GM21786 (cell line): ENCODE data around the gene ZNF507.
"Not testable (repeated sequence)": the region's sequence is repeated elsewhere in the genome, so short reads cannot be mapped to it uniquely, and the experiment has no call there.

Source experiments
- ATAC-seq: cut with Tn5 transposase; IDR thresholded peaks from one replicate; pipeline ENCODE4 v1.9.1; 2021; ENCODE audit not compliant: unreplicated experiment

The ZNF507 gene

DNA sequence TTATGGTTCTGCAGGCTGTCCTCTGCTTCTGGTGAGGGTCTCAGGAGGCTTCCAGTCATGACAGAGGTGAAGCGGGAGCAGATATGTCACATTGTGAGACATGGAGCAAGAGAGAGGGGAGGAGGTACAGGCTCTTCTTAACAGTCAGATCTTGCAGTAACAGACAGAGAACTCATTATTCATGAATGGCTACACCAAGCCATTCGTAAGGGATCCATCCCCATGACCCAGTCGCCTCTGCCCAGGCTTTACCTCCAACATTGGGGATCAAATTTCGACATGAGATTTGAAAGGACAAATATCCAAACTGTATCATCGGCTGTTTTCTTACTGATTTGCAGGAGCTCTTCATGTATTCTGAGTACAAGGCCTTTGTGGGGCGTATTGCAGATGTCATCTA is 21.7 kb downstream of the ZNF507 start:
- ATAC-seq: no peak

DNA sequence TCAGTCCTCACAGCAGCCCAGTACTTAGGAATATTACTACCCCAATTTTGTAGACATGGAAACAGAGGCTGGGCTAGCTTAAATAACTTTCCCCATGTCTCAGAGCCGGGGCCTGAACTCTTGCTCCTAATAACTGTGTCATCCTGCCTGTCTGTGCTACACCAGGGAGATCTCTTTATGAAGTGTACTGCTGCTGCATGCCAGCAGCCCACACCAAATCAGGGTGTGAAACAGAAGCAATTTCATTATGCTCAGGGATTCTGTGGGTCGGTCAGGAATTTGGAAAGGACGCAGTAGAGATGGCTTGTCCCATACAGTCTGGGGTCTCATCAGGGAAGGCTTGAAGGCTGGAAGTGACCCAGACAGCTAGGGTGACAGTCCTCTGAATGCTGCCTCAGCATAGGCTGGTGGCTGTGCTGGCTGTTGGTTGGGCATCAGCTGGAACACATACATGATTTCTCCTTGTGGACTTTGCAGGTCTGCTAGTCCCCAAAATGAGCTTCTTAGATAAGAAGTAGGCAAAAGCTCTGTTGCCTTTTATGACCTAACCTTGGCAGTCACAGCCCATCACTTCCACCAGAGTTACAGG is 22.6 kb downstream of the ZNF507 start:
- ATAC-seq: no peak

DNA sequence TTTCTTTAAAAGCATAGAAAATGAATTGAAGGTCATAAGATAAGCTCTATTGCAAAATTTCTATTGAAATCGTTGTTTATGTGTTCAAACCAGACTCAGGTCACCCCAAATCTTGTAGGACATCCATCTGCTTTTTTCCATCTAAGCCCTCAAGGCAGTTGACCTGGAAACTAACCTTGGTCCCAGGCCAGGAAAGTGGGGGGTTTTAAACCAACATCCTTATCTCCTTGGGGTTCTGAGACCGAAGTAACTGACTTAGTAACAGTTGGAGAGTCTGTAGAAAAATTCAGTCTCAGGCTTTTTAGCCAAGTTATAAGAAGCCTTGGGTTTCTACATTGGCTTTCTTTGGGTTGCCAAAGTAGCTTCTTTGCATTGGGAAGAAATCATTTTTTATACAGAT is 23.4 kb downstream of the ZNF507 start:
- ATAC-seq: no peak

DNA sequence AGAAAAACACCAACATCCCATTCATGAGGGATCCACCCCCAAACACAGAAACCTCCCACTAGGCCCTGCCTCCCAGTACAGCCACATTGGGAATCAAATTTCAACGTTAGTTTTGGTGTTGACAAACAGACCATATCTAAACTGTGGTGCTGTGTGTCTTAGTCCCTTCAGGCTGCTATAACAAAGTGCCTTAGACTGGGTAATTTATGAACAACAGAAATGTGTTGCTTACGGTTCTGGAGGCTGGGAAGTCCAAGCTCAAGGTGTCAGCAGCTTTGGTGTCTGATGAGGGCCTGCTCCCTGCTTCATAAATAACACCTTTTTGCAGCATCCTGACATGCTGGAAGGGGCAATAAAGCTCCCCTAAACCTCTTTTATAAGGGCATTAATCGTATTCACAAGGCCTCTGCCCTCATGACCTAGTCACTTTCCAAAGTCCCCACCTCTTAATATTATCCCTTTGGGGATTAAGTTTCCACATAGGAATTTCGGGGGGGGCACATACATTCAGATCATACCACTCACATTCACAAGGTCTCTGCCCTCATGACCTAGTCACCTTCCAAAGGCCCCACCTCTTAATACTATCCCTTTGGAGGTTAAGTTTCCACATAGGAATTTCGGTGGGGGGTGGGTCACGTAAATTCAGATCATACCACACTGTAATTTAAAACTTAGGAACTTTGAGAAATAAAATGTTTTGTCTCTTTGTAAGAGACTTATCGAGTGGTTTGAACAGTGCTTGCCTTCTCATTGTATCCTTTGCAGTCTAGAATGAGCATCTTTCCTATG is 27.5 kb downstream of the ZNF507 start:
- no peak for ATAC-seq

DNA sequence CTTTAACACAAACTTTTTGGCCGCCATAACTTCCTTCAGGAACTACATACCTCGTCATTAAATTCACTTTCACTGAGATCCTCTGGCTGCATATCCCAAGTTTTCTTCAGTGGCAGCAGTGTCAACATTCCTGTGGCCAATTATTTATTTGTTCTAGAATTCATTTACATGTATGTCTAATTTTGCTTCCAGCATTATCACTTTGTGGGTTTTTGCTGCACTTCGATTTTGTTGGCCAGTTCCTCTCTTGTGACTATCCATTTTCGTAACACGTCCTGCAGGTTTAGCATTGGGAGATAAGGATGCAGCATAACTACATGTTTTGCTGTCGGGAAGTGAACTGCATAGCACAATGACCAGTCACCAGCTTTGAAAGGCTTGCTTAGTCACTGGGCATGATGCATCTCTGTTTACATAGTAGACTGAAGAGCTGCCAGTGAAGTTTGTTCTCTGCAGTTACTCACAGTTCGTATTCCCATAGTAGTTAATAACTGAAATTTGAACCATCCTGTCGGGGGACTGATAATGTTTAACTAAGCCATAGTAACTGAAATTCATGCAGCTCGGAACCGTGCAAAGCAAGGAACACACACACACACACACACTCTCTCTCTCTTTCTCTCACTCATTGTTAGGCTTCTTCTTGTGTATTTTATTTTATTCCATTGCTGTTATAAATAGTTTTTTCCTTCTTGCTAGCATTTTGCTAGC is 28.3 kb downstream of the ZNF507 start:
- ATAC-seq: no peak

- not testable (repeated sequence) for ATAC-seq
Observed at GRCh38 chr19:32374362-32374761, 29.0 kb downstream of the ZNF507 start.

- ATAC-seq: not testable (repeated sequence)
Observed at GRCh38 chr19:32377088-32377487, 31.7 kb downstream of the ZNF507 start.

DNA sequence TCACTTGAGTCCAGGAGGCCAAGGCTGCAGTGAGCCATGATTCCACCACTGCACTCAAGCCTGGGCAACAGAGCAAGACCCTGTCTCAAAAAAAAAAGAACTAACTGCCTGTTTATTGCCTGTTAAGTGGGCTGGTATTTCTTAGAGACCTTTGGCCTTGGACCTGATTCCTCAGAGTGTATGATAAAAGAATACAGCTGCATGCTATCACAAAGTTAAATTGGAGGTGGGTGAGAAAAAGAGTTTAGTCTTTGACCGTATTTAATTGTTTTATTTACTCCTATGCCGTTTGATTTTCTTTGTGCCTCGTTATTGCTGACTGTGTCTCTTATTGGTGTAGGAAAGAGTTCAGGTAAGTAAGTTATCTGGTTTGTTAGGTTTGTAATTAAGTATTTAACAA is 34.9 kb downstream of the ZNF507 start:
- ATAC-seq: no peak

GRCh38 chr19:32387701-32388392 is 42.4 kb downstream of the ZNF507 start:
- no peak for ATAC-seq

DNA sequence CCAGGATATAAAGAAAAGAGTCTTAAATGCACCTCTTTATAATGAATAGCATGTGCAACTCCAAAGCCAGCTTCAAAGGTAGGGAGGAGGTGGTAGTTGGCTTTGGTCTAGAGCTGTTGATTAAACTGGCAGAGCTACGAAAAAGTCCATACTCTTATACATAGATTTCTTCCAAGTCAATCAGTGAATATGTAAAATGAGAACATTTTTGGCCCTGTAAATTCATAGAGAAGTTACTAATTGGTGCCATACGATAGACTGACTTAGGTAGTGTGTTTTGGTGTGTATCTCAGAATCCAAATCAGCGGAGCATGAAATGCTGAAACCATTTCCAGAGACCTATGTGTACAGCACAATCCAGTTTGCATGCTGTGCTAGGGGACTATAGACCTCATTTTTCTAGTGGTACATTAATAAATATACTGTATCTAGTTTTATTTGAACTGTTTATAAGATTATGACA is 43.0 kb downstream of the ZNF507 start:
- ATAC-seq: no peak

DNA sequence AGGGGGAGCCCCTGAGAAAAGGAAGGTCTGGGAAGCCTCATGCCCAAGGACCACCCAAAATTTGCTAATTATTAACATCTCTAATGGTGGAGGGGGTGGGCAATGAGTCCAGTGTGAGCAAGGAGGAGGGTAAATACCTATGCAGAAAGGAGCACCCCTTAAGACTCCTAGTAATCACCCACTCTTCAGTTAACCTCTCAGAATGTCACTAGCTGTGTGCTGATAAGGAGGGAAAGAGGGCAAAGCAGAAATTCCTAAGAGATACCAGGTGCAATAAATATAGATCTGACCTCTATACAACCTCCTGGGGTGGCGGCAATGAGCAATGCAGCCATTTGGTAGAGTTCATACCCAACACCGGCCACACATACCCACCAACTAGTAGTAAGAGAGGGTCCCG is 47.5 kb downstream of the ZNF507 start:
- no peak for ATAC-seq

- no peak for ATAC-seq
Observed at GRCh38 chr19:32396046-32396652, 50.7 kb downstream of the ZNF507 start.

DNA sequence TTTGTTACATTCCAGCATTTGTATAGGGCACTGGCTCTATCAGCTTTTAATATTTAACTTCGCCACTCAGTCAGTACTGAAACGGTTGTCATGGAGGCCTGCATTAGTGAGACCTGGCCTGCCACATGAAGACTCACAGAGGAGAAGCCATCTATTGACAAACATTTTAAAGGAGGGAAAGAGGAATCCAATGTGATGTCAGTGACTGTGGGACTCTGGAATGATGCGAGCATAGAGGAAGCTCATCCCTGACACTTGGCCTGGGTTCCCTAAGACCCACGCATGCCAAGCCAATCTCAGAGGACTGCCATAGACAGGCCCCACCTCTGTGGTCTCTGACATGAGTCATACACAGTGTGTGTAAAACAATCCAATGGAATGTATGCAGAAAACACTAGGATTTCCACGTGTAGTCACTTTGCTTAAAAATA is 52.3 kb downstream of the ZNF507 start:
- no peak for ATAC-seq

DNA sequence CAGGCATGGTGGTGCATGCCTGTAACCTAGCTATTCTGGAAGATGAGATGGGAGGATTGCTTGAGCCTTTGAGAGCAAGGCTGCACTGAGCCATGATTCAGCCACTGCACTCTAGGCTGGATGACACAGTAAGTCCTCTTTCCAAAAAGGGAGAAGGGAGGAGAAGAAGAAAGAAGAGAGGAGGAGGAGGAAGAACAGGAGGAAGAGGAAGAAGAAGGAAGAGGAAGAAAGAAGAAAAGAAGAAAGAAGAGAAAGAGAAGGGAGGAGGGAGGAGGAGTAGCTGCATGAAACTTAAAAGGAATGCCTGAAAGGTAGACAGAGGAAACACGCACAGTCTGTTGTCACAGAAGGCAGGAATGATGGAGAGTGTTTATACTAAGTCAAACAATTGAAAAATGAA is 56.6 kb downstream of the ZNF507 start:
- no peak for ATAC-seq

GRCh38 chr19:32403291-32403995 is 58.0 kb downstream of the ZNF507 start:
- ATAC-seq: no peak

DNA sequence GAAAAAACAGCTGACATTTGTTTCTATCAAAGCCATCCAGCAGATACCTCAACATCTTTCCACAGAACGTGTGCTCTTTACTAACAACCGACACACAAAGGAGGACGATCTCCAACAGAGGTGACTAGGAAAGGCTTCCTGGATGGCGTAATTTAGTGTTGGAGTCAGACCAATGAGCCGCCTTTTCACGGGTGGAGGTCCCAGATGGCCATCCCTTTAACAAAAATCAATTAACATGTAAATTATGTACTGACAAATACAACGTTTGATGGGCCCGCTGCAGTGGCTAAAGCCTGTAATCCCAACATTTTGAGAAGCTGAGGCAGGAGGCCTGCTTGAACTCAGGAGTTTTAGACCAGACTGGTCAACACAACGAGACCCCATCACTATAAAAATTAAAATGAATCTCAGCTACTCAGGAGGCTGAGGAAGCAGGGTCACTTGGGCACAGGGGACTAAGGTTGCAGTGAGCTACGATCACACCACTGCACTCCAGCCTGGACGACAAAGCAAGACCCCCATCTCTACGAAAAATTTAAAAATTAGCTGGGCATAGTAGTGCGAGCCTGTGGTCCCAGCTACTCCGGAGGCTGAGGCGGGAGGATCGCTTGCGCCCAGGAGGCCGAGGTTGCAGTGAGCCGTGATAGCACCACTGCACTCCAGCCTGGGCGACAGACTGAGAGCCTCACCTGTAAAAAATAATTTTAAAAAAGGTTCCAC is 59.0 kb downstream of the ZNF507 start:
- ATAC-seq: no peak

GRCh38 chr19:32404933-32405430 is 59.6 kb downstream of the ZNF507 start:
- peak; percentile 9 for ATAC-seq

DNA sequence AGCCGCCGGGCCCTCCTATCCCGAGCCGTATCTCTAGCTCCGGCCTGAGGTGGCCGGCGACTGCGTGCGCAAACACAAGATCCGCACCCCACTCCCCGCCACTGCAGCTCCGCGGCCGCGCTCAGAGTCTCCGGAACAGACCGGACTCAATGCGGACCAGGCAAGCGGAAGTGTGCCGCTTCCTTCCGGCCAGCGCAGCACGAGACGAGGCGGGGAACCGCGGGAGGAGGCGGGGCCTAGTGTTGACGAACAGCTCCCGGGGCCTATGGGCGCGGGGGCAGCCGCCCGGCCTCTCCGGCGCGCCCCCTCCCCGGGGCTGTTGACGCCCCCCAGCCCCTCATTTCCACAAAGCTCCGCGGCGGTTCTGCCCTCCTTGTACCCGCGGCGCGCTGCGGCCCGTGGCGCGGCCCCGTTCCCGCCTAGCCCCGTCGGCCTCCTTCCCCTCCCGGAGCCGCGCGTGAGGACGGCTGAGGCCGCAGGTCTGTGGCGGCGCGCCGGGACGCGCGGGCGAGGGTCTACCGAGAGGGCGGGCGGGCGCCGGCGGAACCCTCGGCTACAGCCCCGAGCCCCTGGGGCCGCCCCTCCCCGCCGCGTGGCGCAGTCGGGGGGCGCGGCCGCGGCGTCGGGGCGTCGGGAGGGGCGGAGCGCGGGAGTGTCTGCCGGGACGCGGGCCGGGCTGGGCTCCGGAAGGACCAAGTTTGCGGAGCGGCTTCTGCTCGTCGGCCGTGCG is 60.2 kb downstream of the ZNF507 start, which contains the start of gene DPY19L3:
Gene DPY19L3, plus strand, starts transcription at position 340 of the 730 bp plus-strand sequence. CDS start 2,484 bp downstream, outside the sequence.
- ATAC-seq: peak; percentile 94
